Thyroid gland (tissue), 4 donors: ENCODE data around the gene TPCN1. TPM values are rescaled to one million over a fixed set of nuclear protein-coding genes. Genes with fewer than 3 reads are reported as not detected.

Experiments used
- DNase-seq, 2 donors: peaks; one replicate each; pipeline ENCODE4 v3.0.0-alpha.2; 2019
- H3K27ac ChIP-seq, 3 donors: fragments of 200-600 bp; sonication (generic); 1 replicate in 2 of 3; 2 replicates in 1 of 3; pipeline ENCODE4 v1.5.1; 2016 to 2019; ENCODE audit warnings: mild to moderate bottlenecking in 1 of 3, moderate library complexity in 1 of 3
- H3K27me3 ChIP-seq: fragments of 200-600 bp; sonication (generic); one replicate; pipeline ENCODE4 v1.5.1; 2019
- H3K36me3 ChIP-seq, 2 donors: fragments of 200-600 bp; sonication (generic); one replicate each; pipeline ENCODE4 v1.5.1; 2016 to 2019
- H3K4me1 ChIP-seq, 2 donors: fragments of 200-600 bp; sonication (generic); one replicate each; pipeline ENCODE4 v1.5.1; 2017 to 2019
- H3K4me3 ChIP-seq, 3 donors: fragments of 200-600 bp; sonication (generic); replicated peaks in 1 of 3; 1 replicate in 2 of 3; 2 replicates in 1 of 3; pipeline ENCODE4 v1.5.1; 2016; ENCODE audit warnings: mild to moderate bottlenecking in 1 of 3
- H3K9me3 ChIP-seq: fragments of 200-600 bp; sonication (generic); one replicate; pipeline ENCODE4 v1.5.1; 2017
- POLR2A ChIP-seq, 2 donors: fragments of 450-650 bp; IDR thresholded peaks; one replicate each; pipeline ENCODE4 v1.6.1; 2017; ENCODE audit warnings: antibody characterized with exemption in 2 of 2, mild to moderate bottlenecking in 2 of 2, moderate library complexity in 1 of 2
- WGBS, 2 donors: methylation state at CpG; one replicate each; pipeline ENCODE4 v1.1.5; 2017; 5-methylcytosine and 5-hydroxymethylcytosine counted together
- intact Hi-C: fragments of 100-400 bp; cut with DNase I; formaldehyde crosslinking; loops from one replicate; pipeline ENCODE4 v1.15.1; 2023
- total RNA-seq, 4 donors: library from RNA; depleted of rRNA; stranded (reverse); fragments of >200 nt; gene quantifications; one replicate each; pipeline ENCODE4 v1.2.3, GENCODE V29; 2016
- TF ChIP-seq, protein P1 (sequence below), 6 experiments: fragments of 200-600 bp in 3 of 6; fragments of 450-650 bp in 3 of 6; sonication (generic) in 3 of 6; IDR thresholded peaks; one replicate each; pipeline ENCODE4 v1.5.1; 2016 to 2019; ENCODE audit warnings: antibody characterized with exemption in 6 of 6, mild to moderate bottlenecking in 2 of 6, inconsistent platforms in 1 of 6, moderate library complexity in 1 of 6

Gene TPCN1
- total RNA-seq, 4 donors from 2014 or later, result 58.3 to 135 (median 109) TPM

DNA sequence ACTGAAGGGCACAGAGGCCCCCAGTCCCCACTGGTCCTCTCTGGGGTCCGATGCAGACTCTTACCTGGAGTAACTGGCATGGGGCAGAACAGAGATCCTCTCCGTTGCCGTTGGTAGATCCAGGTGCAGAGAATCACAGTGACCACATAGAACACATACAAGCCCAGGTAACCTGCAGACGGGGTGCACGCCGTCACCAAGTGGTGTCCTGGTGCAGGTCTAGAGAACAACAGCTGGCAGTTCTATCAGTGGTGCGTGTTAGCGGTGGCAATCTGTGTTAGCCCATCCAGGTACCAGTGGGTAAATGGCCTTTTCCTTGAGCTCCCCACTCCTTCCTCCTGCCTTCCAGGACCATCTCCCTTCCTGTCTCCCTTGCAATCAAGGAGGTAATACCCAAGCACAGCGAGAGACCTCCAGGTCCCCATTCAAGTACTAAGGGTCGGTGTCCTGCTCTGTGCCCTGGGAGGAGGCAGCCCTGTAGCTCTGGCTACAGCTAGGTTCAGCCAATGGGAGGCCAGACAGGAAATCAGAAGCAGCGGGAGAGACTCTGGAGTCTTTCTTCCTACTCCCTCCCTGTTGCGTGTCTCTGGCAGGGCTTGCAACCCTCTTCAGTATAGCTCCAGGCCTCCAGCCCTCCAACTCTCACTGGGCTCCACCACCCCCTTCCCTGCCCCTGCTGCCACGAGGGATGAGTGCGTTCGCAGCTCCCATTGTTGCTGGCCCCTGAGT, 97.8 kb downstream of the TPCN1 start:
- intact Hi-C loops, result no loop called here
- H3K36me3 ChIP-seq, result peaks cover 15 to 27% of the 10 kb centered on the region in 2 donors
- TF ChIP-seq, protein P1, sequence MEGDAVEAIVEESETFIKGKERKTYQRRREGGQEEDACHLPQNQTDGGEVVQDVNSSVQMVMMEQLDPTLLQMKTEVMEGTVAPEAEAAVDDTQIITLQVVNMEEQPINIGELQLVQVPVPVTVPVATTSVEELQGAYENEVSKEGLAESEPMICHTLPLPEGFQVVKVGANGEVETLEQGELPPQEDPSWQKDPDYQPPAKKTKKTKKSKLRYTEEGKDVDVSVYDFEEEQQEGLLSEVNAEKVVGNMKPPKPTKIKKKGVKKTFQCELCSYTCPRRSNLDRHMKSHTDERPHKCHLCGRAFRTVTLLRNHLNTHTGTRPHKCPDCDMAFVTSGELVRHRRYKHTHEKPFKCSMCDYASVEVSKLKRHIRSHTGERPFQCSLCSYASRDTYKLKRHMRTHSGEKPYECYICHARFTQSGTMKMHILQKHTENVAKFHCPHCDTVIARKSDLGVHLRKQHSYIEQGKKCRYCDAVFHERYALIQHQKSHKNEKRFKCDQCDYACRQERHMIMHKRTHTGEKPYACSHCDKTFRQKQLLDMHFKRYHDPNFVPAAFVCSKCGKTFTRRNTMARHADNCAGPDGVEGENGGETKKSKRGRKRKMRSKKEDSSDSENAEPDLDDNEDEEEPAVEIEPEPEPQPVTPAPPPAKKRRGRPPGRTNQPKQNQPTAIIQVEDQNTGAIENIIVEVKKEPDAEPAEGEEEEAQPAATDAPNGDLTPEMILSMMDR (IDR thresholded peaks at IDR 0.05), result no peak
- no peak for TF ChIP-seq POLR2A (IDR thresholded peaks at IDR 0.05)
- no peak overlapping the region for H3K4me3 ChIP-seq
- H3K9me3 ChIP-seq, result no peaks in the 10 kb centered on the region
- WGBS, 2 donors, result 94 to 97% methylated on average over 15 of the region's 15 CpGs
- no peak overlapping the region for H3K27ac ChIP-seq
- no peaks in the 10 kb centered on the region for H3K27me3 ChIP-seq
- no peaks in the 10 kb centered on the region for H3K4me1 ChIP-seq
- no peak for DNase-seq

DNA sequence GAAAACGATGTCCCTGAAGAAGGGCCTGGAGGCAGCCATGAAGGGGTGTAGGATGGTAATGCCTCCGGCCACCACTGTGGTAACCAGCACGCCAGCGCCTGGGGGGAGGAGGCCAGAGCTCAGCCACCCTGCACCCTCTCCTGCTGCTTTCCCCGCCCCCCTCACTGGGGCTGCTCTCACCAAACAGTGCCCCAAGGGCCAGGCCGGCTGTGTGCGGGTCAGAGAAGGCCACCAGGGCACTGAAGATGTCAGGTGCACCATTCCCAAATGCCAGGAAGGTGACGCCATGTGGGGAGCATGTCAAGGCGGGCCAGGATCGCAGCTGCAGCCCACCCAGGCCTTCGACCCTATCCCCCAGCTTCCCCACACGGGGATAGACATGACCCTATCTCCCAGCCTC, 99.1 kb downstream of the TPCN1 start:
- Histone ChIP-seq H3K27me3 (no peaks in the 10 kb centered on the region), H3K4me3 (no peak overlapping the region), H3K9me3 (no peaks in the 10 kb centered on the region), H3K27ac (no peak overlapping the region), H3K36me3 (peaks cover 15 to 20% of the 10 kb centered on the region in 2 donors), H3K4me1 (no peaks in the 10 kb centered on the region)
- DNase-seq, result no peak
- WGBS, 2 donors, result 90% methylated on average over 7 to 9 of the region's 12 CpGs
- intact Hi-C loops, result no loop called here
- TF ChIP-seq, protein P1 (IDR thresholded peaks at IDR 0.05), result no peak
- no peak for TF ChIP-seq POLR2A (IDR thresholded peaks at IDR 0.05)

DNA sequence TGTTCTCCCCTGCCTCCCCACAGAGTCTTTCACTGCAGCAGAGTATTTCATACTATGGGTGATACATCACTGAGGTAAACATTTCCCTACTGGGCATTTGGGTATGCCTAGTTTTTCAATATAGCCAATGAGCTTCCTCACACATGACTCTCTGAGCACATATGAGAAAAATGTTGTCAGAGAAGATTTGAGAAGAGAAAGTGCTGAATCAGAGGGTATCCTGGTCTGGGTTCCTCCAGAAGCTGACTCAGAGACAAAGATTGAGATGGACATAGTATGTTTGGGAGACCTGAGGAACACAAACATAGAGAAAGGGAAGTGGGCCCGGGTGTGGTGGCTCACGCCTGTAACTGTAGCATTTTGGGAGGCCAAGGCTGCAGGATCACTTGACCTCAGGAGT, 101.1 kb downstream of the TPCN1 start:
- peaks cover 14 to 20% of the 10 kb centered on the region in 2 donors for H3K36me3 ChIP-seq
- WGBS, 2 donors, result 89 to 94% methylated on average over 2 of the region's 2 CpGs
- H3K4me1 ChIP-seq, result no peaks in the 10 kb centered on the region

DNA sequence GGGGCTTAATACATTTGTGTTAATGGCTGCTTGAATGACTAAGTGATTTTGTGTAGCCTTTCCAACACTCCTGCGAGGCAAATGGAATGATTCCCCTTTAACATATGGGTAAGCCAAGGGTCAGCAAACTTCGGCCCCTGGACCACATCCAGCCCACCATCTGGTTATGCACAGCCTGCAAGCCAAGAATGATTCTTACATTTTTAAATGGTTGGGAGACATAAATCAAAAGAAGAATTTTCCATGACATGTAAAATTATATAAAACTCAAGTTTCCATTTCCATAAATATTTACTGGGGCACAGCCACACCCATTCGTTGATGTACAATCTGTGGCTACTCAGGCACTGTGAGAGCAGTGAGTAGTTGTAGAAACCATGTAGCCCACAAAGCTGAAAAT, 104.7 kb downstream of the TPCN1 start:
- H3K9me3 ChIP-seq, result no peaks in the 10 kb centered on the region
- H3K36me3 ChIP-seq, result peaks cover 0 to 9% of the 10 kb centered on the region in 2 donors
- no peaks in the 10 kb centered on the region for H3K27me3 ChIP-seq
- no peak for TF ChIP-seq POLR2A (IDR thresholded peaks at IDR 0.05)
- TF ChIP-seq, protein P1 (IDR thresholded peaks at IDR 0.05), result no peak
- H3K27ac ChIP-seq, result no peak overlapping the region
- H3K4me1 ChIP-seq, result no peaks in the 10 kb centered on the region
- DNase-seq, result no peak
- no peak overlapping the region for H3K4me3 ChIP-seq
- intact Hi-C loops, result no loop called here
- 54 to 84% methylated on average over 3 of the region's 3 CpGs for WGBS, 2 donors

More for the DNA sequence above, 101.1 kb downstream of the TPCN1 start:
- Histone ChIP-seq H3K9me3 (no peaks in the 10 kb centered on the region), H3K4me3 (no peak overlapping the region), H3K27me3 (no peaks in the 10 kb centered on the region), H3K27ac (no peak overlapping the region)
- no peak for TF ChIP-seq POLR2A (IDR thresholded peaks at IDR 0.05)
- TF ChIP-seq, protein P1 (IDR thresholded peaks at IDR 0.05), result no peak
- DNase-seq, result no peak
- intact Hi-C loops, result no loop called here

DNA sequence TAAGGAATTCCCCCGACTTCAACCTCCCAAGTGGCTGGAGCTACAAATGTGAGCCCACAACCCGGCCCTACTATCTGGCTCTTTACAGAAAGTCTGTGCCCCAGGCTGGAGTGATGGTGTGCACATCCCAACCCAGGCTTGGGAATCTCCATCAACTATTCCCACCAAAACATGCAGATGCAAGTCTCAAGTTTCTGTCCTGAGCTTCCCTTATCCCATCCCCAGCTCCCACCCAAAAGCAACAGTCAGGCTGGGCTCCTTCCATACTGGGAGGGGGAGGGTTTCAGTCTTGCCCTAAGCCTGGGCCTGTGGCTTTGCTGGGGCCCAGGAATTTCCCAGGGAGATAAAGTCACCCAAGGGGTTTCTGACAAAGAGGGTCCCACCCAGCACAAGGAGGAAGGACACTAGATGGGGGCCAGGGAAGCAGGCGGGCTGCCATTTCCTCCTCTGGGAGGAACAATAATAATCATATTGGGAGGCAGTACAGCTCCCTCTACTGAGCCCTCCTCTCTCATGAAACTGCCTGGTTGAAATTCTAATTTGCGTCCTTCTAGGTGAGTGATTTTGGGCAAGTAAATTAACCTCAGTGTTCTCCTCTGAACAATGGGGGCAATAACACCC, 105.6 kb downstream of the TPCN1 start:
- H3K9me3 ChIP-seq, result no peaks in the 10 kb centered on the region
- no peak for DNase-seq
- H3K4me1 ChIP-seq, result no peaks in the 10 kb centered on the region
- TF ChIP-seq, protein P1 (IDR thresholded peaks at IDR 0.05), result no peak
- TF ChIP-seq POLR2A (IDR thresholded peaks at IDR 0.05), result no peak
- no peak overlapping the region for H3K27ac ChIP-seq
- H3K36me3 ChIP-seq, result peaks cover 0 to 6% of the 10 kb centered on the region in 2 donors
- no peaks in the 10 kb centered on the region for H3K27me3 ChIP-seq
- H3K4me3 ChIP-seq, result no peak overlapping the region
- WGBS, 2 donors, result 57 to 78% methylated on average over 4 of the region's 4 CpGs
- intact Hi-C loops, result no loop called here
